ENCODE results near the gene SYT2. TPM values are rescaled to one million over a fixed set of nuclear protein-coding genes. Genes with fewer than 3 reads are reported as not detected.

The SYT2 gene
- total RNA-seq (2022; extraction: Qiagen RNA extraction) = 0.23 to 0.38 TPM (median 0.31 TPM) in 5 replicates

DNA sequence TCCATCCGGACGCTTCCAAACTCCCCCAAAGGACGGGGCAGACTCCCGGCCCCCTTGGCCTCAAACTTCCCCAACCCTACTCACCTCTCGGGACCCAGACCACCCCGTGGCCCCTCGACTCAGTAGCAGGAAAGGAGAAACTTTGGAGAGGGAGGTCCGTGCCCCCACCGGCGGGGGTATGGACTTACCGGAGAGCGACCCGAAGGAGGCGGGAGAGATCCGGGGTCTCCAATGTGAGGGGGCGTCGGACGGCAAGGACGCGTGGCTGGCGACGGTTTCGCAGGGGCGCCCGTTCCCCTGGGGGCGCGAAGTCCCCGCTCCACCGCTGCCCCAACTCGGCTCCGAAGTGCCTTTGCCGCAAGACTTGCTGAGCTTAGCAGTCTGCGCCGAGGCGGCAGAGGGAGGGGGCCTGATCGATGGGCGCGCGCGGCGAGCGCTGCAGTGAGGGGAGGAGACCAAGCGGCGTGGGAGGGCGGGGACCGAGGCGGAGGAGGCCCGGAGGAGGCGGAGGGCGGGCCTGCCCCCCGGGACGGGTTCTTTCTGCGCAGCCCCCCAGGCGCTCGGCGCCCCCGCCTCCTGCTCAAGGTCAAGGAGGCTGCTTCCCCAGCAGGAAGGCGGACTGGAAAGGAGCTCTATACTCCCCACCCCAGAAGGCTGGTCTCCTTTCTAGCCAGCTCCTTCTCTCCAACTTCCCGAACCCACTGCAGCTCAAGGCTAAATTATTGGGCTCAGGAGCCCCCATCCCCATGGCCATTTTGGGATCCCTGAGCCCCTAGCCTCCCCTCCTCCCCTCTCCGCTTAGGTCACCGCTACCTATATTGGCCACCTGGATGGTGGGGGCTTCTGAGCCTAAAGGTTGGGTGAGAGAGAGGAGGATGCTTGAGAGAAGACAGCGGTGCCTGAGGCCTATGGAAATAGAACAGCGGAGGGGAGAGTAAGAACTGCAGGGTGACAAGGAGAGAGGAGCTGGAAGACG lies at the start of gene SYT2:
Gene SYT2, minus strand, starts transcription at position 385 of the 976 bp plus-strand sequence. CDS start 104,682 bp downstream, outside the sequence.

Other genes with a start within 250 kb of the SYT2 start
- 12.7 to 17.2 TPM (median 15.9 TPM) in 5 replicates for gene KDM5B, start 98.0 kb upstream of the SYT2 start, total RNA-seq (2022; extraction: Qiagen RNA extraction)
- 2.8 to 5.1 TPM (median 3.8 TPM) in 5 replicates for gene PCAT6, start 100.5 kb upstream of the SYT2 start, total RNA-seq (2022; extraction: Qiagen RNA extraction)
- gene RABIF, start 178.7 kb upstream of the SYT2 start, total RNA-seq (2022; extraction: Qiagen RNA extraction) = 13.4 to 15.9 TPM (median 13.6 TPM) in 5 replicates
- 17.3 to 18.4 TPM (median 17.5 TPM) in 5 replicates for gene KLHL12, start 216.8 kb upstream of the SYT2 start, total RNA-seq (2022; extraction: Qiagen RNA extraction)
- gene ADIPOR1, start 247.9 kb upstream of the SYT2 start, total RNA-seq (2022; extraction: Qiagen RNA extraction) = 56.6 to 63.5 TPM (median 63.4 TPM) in 5 replicates